Cardiac fibroblast (primary cell): Measurements from ENCODE around the gene HAAO.
"Not testable (repeated sequence)": the region's sequence is repeated elsewhere in the genome, so short reads cannot be mapped to it uniquely, and the experiment has no call there.

Experiments
- DNase-seq, 2 donors: peaks; one replicate each; pipeline versions ENCODE4 v3.0.0 to v3.0.0-alpha.2; 2010; ENCODE audit warnings: low read depth in 2 of 2
- H3K4me3 ChIP-seq, 2 donors: replicated peaks in 1 of 2; 1 replicate in 1 of 2; 2 replicates in 1 of 2; pipeline ENCODE4 v1.5.1; 2011; ENCODE audit warnings: low read depth in 2 of 2, low read length in 2 of 2, mild to moderate bottlenecking in 2 of 2, moderate library complexity in 1 of 2
- TF ChIP-seq, protein P1 (sequence below): IDR thresholded peaks from one replicate; pipeline ENCODE4 v1.5.1; 2011; ENCODE audit warnings: low read depth, mild to moderate bottlenecking, low read length, inconsistent platforms

The HAAO gene

GRCh38 chr2:42741140-42741539 is 51.2 kb downstream of the HAAO start:
- TF ChIP-seq, protein P1, sequence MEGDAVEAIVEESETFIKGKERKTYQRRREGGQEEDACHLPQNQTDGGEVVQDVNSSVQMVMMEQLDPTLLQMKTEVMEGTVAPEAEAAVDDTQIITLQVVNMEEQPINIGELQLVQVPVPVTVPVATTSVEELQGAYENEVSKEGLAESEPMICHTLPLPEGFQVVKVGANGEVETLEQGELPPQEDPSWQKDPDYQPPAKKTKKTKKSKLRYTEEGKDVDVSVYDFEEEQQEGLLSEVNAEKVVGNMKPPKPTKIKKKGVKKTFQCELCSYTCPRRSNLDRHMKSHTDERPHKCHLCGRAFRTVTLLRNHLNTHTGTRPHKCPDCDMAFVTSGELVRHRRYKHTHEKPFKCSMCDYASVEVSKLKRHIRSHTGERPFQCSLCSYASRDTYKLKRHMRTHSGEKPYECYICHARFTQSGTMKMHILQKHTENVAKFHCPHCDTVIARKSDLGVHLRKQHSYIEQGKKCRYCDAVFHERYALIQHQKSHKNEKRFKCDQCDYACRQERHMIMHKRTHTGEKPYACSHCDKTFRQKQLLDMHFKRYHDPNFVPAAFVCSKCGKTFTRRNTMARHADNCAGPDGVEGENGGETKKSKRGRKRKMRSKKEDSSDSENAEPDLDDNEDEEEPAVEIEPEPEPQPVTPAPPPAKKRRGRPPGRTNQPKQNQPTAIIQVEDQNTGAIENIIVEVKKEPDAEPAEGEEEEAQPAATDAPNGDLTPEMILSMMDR = no peak
- no peak for DNase-seq
- no peak overlapping the region for H3K4me3 ChIP-seq

DNA sequence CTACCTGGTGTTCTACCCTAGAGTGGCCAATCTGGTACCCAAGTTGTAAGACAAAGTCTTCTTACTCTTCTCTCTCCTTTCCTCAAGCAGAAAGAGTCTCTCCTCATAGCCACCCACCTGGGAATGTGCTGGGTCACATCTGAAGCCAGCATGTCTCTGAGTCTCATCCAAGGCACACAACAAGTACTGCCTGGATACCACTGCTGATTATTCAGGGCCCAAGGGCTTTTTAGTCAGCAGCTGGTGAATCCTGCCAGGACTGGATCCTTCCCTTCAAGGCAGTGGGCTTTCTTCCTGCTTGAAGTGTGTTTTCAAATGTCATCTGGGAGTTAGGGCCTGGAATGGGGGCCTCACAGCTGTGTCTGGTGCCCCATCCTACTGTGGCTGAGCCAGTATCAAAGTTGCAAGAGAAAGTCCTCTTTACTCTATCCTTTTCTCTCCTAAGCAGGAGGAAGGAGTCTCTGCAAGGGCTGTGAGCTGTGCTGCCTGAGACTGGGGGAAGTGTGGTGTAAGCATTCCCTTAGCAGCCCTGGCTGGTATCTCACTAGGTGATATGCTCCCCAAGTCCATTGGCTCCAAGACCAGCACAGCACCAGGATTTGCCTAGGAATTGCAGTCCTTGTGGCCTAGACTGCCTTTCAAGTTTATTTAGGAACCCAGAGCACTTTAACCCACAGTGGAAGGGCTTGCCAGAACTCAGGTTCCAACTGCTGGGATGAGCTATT is 55.6 kb downstream of the HAAO start:
- H3K4me3 ChIP-seq = no peak overlapping the region
- no peak for DNase-seq
- TF ChIP-seq, protein P1 = no peak

GRCh38 chr2:42733852-42734251 is 58.5 kb downstream of the HAAO start:
- H3K4me3 ChIP-seq = no peak overlapping the region
- no peak for DNase-seq
- TF ChIP-seq, protein P1 = no peak

DNA sequence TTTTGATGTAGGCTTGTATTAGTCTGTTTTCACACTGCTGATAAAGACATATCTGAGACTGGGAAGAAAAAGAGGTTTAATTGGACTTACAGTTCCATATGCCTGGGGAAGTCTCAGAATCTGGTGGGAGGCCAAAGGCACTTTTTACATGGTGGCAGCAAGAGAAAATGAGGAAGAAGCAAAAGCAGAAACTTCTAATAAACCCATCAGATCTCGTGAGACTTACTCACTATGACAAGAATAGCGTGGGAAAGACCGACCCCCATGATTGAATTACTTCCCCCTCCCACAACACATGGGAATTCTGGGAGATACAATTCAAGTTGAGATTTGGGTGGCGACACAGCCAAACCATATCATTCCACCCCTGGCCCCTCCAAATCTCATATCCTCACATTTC is 61.1 kb downstream of the HAAO start:
- not testable (repeated sequence) for DNase-seq, H3K4me3 ChIP-seq

GRCh38 chr2:42726680-42727079 is 65.7 kb downstream of the HAAO start:
- no peak overlapping the region for H3K4me3 ChIP-seq
- TF ChIP-seq, protein P1 = no peak
- no peak for DNase-seq

- H3K4me3 ChIP-seq = no peak overlapping the region
- DNase-seq = no peak
- TF ChIP-seq, protein P1 = no peak
Measured at GRCh38 chr2:42725657-42726056, 66.7 kb downstream of the HAAO start.

- no peak for DNase-seq
- no peak overlapping the region for H3K4me3 ChIP-seq
- TF ChIP-seq, protein P1 = no peak
Measured at GRCh38 chr2:42724886-42725285, 67.5 kb downstream of the HAAO start.
